ENCODE data around the gene ASAP2. TPM values are rescaled to one million over a fixed set of nuclear protein-coding genes. Genes with fewer than 3 reads are reported as not detected.
A peak's percentile ranks its signal among the peaks of the same experiment; 100 is the strongest.

Gene ASAP2
- total and polyA plus RNA-seq, 9 of the 15 experiments (the other 6 are each of a cell fraction or from before 2014, with no cell fraction given) = 0.06 to 4.3 (median 3.1) TPM

GRCh38 chr2:9201185-9201891, 5.3 kb upstream of the ASAP2 start (continued):
- TF ChIP-seq RBBP5 (IDR thresholded peaks at IDR 0.05; ENCODE audit: borderline replicate concordance, insufficient read depth, low read length, poor library complexity, severe bottlenecking) = no peak
- no peak for TF ChIP-seq THRB (CRISPR knock-in tag; conservative IDR thresholded peaks at IDR 0.05)
- no peak for TF ChIP-seq RBM17 (IDR thresholded peaks at IDR 0.05; ENCODE audit: borderline replicate concordance, low read depth, low read length)
- no peak for TF ChIP-seq ZNF444 (CRISPR knock-in tag; IDR thresholded peaks at IDR 0.05)
- TF ChIP-seq ZNF696 (CRISPR knock-in tag; conservative IDR thresholded peaks at IDR 0.05) = no peak
- TF ChIP-seq ZNF197 (CRISPR knock-in tag; IDR thresholded peaks at IDR 0.05; ENCODE audit: low read depth) = no peak
- TF ChIP-seq ZNF282 (CRISPR knock-in tag; IDR thresholded peaks at IDR 0.05) = no peak
- TF ChIP-seq E2F8 (IDR thresholded peaks at IDR 0.05; ENCODE audit: low read depth, partially characterized antibody) = no peak
- no peak for TF ChIP-seq SIN3B (IDR thresholded peaks at IDR 0.05; ENCODE audit: low read depth)
- no peak for TF ChIP-seq ZNF232 (CRISPR knock-in tag; IDR thresholded peaks at IDR 0.05)
- TF ChIP-seq SREBF2 (CRISPR knock-in tag; IDR thresholded peaks at IDR 0.05) = no peak
- no peak for TF ChIP-seq ELF2 (CRISPR knock-in tag; IDR thresholded peaks at IDR 0.05)
- no peak for TF ChIP-seq KDM5B (IDR thresholded peaks at IDR 0.05; ENCODE audit: insufficient replicate concordance, low read depth, low read length)
- no peak for TF ChIP-seq ZBTB34 (CRISPR knock-in tag; IDR thresholded peaks at IDR 0.05)
- TF ChIP-seq PML (IDR thresholded peaks at IDR 0.05; ENCODE audit: low read length) = peak; percentile 43; the same call in 1 of the 2 replicates
- no peak for TF ChIP-seq CEBPB (tag; IDR thresholded peaks at IDR 0.05)
- no peak for TF ChIP-seq PHB2 (IDR thresholded peaks at IDR 0.05; ENCODE audit: low read depth)
- TF ChIP-seq GTF2B (IDR thresholded peaks at IDR 0.05; ENCODE audit: extremely low read depth, insufficient read length) = no peak
- TF ChIP-seq ZBTB5 (IDR thresholded peaks at IDR 0.05) = no peak
- TF ChIP-seq PHF8 (IDR thresholded peaks at IDR 0.05; ENCODE audit: borderline replicate concordance, low read length) = no peak
